IPS-NIHi7 (cell line): ENCODE results near the gene HOXD12.
A peak's percentile ranks its signal among the peaks of the same experiment; 100 is the strongest.

Source experiments
- DNase-seq: peaks from one replicate; pipeline ENCODE4 v3.0.0; 2012; ENCODE audit warnings: mixed read lengths; ENCODE audit errors: extremely low spot score

HOXD12 gene

DNA sequence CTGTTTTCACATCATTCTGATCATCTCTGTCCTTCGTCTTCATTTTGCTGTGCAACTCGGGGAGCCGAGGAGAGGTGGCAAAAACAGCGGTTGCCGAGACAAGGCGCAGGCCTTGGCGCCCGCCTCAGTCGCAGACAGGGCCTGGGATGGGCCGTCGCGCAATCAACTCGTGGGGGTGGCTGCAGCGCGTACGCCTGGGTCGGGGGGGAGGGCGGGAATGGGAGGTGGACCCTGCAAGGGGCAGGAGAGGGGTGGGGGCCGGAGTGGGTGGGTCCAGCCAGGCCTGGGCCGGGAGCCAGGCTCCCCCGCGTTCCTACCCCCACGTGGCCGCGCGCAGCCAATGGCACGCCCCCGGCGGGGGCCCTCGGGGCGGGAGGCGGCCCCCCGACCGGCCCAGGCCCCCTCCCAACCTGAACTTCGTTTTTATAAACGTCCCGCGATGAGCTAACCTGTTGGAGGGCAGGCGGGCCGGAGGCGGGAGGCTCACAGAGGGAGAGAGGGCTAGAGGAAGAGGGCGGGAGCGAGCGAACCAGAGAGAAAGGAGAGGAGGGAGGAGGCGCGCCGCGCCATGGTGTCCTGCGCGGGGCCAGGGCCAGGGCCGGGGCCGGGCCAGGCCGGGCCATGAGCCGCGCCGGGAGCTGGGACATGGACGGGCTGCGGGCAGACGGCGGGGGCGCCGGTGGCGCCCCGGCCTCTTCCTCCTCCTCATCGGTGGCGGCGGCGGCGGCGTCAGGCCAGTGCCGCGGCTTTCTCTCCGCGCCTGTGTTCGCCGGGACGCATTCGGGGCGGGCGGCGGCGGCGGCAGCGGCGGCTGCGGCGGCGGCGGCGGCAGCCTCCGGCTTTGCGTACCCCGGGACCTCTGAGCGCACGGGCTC lies 7.1 kb upstream of the HOXD12 start, which contains the start of gene HOXD13:
HOXD13 (plus strand) TSS at position 452 of the 875 bp plus-strand sequence; CDS start at position 622, 170 bp downstream.
- peak; percentile 59 for DNase-seq

DNA sequence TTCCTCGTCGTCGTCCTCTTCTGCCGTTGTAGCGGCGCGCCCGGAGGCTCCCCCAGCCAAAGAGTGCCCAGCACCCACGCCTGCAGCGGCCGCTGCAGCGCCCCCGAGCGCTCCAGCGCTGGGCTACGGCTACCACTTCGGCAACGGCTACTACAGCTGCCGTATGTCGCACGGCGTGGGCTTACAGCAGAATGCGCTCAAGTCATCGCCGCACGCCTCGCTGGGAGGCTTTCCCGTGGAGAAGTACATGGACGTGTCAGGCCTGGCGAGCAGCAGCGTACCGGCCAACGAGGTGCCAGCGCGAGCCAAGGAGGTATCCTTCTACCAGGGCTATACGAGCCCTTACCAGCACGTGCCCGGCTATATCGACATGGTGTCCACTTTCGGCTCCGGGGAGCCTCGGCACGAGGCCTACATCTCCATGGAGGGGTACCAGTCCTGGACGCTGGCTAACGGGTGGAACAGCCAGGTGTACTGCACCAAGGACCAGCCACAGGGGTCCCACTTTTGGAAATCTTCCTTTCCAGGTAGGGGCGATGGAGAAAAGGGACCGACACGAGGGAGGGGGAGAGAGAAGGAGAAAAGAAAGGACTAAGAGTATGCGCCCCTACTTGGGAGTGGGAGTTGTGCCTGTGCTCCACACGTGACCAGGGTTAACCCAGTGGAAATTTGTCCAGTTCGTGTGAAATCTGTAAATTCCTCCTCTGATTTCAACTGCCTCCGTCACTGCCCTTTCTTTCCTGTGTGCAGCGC lies 6.3 kb upstream of the HOXD12 start:
- no peak for DNase-seq

DNA sequence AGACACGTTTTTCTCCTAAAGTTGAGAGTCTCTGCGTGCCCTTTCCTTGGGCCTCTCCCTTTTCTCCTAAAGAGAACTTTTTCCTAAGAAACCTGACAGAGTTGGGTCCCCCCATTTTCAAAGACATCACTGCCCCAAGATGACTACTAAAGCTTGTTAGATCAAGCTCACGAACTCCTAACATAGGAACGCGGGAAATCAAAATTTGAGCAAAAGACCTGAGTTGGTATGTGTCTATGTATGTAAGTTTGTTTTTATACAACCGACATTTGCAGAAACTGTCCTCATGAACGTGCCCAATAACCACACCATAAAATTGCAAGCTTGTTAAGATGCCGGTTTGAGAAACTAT lies 5.7 kb upstream of the HOXD12 start:
- no peak for DNase-seq

- no peak for DNase-seq
Measured at GRCh38 chr2:176094349-176094748, 5.2 kb upstream of the HOXD12 start.

- no peak for DNase-seq
Measured at GRCh38 chr2:176095421-176095820, 4.2 kb upstream of the HOXD12 start.

DNA sequence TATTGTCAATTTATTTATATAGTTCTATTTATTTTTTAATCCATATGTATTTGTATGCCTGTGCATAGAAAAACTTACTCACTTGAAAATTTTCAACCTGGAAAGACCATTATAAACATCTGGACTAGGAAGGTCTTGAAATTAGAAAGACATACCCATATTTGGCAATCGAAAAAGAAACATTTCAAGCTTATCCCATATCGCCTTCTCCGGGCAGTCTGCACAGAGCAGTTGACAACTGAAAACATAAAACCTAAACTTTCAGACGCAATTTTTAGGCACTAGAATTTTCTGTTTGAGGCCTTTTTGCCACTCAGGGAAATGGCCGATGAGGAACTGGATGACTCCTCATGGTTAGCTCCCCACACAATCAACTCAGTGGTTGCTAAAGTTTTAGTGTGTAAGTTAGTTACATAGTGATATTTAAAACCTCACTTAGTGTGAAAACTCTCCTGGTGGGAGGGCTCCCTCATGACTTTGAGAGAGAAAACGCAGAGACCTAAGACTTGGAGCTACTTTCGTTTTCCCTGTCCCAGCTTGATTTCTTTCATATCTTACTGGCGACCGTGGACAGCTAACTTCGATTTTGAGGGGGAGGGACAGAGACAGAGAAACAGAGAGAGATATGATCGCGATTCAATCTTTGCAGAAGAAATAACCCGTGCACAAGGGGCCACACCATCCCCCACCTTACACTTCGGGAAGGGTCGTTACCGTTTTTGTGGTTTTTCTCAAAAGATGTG lies 3.2 kb upstream of the HOXD12 start:
- no peak for DNase-seq

GRCh38 chr2:176096986-176097819 lies 2.4 kb upstream of the HOXD12 start:
- peak; percentile 82 for DNase-seq

DNA sequence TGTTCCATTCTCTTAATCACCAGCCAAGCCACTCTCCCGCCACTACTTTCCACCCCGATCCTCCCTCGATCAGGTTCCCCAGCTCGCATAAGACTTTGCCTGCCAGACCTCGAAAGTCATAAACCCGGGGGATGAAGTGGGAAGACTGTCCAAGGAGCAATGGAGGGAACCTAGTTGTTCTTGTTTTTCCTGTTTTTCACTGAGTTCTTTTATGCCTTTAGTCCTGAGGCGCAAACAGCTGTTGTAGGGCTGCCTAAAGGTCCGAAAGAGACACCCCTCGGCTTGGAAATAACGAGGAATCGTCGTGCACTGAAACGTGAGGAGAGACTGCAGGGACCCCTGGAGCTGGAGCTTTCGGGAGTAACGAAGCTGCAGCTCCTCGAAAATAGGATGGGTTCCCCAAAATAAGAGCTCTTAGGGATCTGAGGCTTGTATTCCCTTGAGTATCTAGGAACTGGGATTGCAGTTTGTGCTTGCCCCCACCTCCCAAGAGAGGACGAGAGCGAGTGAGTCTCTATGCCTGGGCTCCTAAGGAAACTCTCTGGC lies 1.7 kb upstream of the HOXD12 start:
- DNase-seq: no peak

DNA sequence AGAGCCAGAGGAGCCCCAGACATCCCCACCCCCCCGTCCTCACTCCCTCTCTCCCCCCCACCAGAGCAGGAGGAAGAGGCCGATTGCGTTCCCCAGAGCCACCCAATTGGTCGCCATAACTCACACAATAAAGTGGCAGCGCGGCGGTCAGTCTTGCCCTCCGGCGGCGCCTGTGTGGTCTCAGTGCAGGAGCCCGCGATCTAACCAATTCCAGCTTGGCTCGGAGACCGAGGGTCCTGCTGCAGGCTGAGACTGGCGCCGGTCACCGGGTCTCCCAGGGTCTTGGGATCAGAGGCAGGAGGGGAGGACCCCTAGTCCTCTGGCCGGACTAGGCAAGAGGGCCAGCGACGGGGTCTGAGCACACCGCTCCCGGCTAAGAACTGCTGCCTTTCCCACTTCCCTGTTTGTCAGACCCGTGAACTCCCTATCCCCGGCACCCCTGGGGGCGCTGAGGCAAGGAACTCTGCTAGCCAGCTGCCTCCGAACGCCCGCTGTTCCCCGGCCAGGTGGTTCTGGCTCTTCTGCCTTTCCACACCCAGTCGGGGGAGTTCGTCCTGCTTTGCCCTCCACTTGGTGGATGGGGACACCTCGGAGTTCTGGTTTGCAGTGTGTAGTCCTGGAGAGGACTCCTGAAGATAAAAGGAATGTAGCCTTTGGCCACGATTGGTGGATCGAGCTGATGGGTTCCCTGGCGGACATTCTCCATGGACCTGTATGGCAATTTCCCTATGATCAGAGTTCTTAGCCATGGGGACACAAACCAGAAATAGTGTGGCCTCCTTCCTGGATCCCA lies 1.0 kb upstream of the HOXD12 start:
- peak; percentile 12 for DNase-seq

GRCh38 chr2:176099159-176099727 lies 352 bp upstream of the HOXD12 start:
- no peak for DNase-seq

- DNase-seq: no peak
Measured at GRCh38 chr2:176100547-176101140, 1.0 kb downstream of the HOXD12 start.

DNA sequence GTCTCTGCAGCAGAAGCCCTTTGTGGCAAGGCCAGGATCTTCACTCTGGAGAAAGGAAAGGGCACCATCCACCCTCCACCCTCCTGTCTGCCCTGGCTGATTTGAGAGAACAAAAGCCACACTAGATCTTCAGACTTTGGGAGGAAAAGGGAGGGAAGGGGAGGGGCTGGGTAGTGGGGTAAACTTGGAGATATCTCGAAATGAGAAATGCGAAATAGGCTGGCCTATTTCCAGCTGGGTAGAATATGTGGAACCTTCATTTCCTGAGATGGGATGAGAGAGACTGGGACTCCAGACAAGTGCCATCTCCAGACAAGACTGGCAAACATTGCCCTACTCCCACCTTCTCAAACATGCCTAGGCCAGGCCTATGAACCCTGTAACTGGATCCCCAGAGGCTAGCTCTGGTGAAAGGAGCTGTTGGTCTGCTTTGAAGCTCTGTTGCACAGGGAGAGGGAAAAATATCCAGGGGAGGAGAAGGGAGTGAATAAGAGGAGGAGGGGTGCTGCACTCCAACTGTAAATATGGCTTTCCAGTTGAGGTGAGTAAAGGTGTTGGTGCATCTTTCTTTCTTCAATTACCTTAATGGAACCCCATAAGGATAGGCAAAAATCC lies 1.7 kb downstream of the HOXD12 start:
- DNase-seq: no peak

- no peak for DNase-seq
Measured at GRCh38 chr2:176101842-176102241, 2.2 kb downstream of the HOXD12 start.

GRCh38 chr2:176102309-176102866 lies 2.8 kb downstream of the HOXD12 start:
- no peak for DNase-seq

- no peak for DNase-seq
Measured at GRCh38 chr2:176103194-176103593, 3.6 kb downstream of the HOXD12 start.

- DNase-seq: no peak
Measured at GRCh38 chr2:176103742-176104315, 4.2 kb downstream of the HOXD12 start.

DNA sequence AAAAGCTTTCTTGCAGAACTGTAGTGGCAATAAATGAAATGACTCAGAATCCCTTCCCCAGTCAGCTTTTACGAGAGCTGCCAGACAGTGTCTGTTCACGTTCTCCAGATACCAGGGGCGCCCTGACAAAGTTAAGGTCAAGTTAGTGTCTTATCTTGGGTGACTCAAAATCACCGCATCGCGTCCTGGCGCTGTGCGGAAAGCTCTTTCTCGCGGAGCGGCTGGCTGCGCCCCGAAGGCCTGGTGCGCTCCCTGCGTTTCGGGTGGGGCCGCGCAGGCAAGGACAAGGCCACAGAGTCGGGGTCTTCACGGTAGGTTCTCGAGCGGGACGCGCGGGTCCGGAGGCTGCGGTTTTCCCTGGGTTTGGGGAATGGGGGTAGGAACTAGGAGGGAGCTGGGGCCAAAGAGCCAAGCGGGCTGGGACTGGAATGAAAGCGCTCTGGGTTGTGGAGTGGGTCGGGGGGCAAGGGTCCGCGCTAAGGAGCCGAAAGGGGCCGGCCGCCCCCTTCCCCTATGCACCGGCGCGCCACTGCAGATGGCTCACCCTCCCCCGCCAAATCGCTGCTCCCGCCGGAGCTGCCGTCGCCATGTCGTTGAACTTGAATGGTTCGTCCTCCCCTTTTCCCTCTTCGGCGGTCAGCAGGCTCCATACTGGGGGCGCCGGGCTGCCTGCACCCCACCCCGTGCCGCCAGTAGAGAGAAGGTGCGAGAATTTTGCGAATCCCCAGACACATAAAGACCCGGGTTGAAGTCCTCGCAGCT lies 4.9 kb downstream of the HOXD12 start:
- no peak for DNase-seq
